DOHH2 (cell line): ENCODE data around the gene CFC1B.
"Not testable (repeated sequence)": the region's sequence is repeated elsewhere in the genome, so short reads cannot be mapped to it uniquely, and the experiment has no call there.

ENCODE experiments used
- CTCF ChIP-seq: fragments of 200-600 bp; sonication (generic); IDR thresholded peaks from one replicate; pipeline ENCODE4 v1.5.1; 2014; ENCODE audit warnings: antibody characterized with exemption, mild to moderate bottlenecking, low read depth, low read length; ENCODE audit not compliant: poor library complexity, severe bottlenecking
- EZH2phosphoT487 ChIP-seq: fragments of 200-600 bp; sonication (generic); IDR thresholded peaks from 2 replicates; pipeline ENCODE4 v1.6.1; 2017; ENCODE audit warnings: borderline replicate concordance, mild to moderate bottlenecking, antibody characterized with exemption, low read length, moderate library complexity, mixed read lengths

- TF ChIP-seq CTCF, EZH2phosphoT487: not testable (repeated sequence)
Observed at GRCh38 chr2:130571929-130572328, 50.9 kb downstream of the CFC1B start.
